ENCODE measurements around the gene GSTM2.
"Not testable (repeated sequence)": the region's sequence is repeated elsewhere in the genome, so short reads cannot be mapped to it uniquely, and the experiment has no call there.

DNA sequence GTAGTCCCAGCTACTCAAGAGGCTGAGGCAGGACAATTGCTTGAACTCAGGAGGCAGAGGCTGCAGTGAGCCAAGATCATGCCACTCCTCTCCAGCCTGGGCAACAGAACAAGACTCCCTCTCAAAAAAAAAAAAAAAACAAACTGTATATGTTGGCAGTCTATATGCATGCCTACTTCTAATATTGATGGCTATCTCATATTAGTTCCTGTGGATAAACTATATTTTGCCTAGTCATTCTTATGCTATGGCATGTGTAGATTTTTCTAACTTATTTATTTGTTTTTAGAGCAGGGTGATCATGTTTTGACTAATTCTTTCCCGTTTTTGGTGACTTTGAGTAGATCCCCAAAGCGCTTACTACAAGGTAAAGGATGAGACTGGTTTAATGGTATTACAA is 10.8 kb downstream of the GSTM2 start:
- TF ChIP-seq MXI1 (IDR thresholded peaks at IDR 0.05; ENCODE audit: borderline replicate concordance, low read depth, low read length); CEBPB (IDR thresholded peaks at IDR 0.05; ENCODE audit: low read depth, low read length); POLR2A (IDR thresholded peaks at IDR 0.05; ENCODE audit: low read depth, low read length); SMC3 (IDR thresholded peaks at IDR 0.05; ENCODE audit: low read depth, low read length): not testable (repeated sequence)
- TF ChIP-seq, protein P1, sequence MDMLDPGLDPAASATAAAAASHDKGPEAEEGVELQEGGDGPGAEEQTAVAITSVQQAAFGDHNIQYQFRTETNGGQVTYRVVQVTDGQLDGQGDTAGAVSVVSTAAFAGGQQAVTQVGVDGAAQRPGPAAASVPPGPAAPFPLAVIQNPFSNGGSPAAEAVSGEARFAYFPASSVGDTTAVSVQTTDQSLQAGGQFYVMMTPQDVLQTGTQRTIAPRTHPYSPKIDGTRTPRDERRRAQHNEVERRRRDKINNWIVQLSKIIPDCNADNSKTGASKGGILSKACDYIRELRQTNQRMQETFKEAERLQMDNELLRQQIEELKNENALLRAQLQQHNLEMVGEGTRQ (IDR thresholded peaks at IDR 0.05; ENCODE audit: low read depth, low read length) = not testable (repeated sequence)
- TF ChIP-seq, protein P2, sequence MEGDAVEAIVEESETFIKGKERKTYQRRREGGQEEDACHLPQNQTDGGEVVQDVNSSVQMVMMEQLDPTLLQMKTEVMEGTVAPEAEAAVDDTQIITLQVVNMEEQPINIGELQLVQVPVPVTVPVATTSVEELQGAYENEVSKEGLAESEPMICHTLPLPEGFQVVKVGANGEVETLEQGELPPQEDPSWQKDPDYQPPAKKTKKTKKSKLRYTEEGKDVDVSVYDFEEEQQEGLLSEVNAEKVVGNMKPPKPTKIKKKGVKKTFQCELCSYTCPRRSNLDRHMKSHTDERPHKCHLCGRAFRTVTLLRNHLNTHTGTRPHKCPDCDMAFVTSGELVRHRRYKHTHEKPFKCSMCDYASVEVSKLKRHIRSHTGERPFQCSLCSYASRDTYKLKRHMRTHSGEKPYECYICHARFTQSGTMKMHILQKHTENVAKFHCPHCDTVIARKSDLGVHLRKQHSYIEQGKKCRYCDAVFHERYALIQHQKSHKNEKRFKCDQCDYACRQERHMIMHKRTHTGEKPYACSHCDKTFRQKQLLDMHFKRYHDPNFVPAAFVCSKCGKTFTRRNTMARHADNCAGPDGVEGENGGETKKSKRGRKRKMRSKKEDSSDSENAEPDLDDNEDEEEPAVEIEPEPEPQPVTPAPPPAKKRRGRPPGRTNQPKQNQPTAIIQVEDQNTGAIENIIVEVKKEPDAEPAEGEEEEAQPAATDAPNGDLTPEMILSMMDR (conservative IDR thresholded peaks at IDR 0.05; ENCODE audit: low read depth, low read length) = not testable (repeated sequence)
